Measurements from ENCODE around the gene ZRANB1.

DNA sequence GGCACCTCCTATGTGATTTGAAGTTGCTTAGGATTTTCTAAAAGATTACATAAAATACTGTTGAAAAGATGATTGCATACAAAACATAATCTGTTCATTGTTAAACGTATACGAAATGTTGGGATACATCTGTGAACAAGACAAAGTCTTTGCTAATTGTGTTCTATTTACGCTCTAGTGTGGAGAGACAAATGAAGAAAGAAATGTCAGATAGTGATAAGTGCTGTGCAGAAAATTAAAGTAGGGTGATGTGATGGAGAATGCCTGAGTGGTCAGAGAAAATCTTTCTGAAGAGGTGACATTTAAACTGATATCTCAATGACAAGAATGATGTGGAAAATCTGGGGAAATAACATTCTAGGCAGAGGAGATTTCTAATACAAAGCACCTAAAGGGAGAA is 13.4 kb upstream of the ZRANB1 start:
- TF ChIP-seq, protein P1, sequence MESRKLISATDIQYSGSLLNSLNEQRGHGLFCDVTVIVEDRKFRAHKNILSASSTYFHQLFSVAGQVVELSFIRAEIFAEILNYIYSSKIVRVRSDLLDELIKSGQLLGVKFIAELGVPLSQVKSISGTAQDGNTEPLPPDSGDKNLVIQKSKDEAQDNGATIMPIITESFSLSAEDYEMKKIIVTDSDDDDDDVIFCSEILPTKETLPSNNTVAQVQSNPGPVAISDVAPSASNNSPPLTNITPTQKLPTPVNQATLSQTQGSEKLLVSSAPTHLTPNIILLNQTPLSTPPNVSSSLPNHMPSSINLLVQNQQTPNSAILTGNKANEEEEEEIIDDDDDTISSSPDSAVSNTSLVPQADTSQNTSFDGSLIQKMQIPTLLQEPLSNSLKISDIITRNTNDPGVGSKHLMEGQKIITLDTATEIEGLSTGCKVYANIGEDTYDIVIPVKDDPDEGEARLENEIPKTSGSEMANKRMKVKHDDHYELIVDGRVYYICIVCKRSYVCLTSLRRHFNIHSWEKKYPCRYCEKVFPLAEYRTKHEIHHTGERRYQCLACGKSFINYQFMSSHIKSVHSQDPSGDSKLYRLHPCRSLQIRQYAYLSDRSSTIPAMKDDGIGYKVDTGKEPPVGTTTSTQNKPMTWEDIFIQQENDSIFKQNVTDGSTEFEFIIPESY (IDR thresholded peaks at IDR 0.05): no peak
- TF ChIP-seq, protein P2, sequence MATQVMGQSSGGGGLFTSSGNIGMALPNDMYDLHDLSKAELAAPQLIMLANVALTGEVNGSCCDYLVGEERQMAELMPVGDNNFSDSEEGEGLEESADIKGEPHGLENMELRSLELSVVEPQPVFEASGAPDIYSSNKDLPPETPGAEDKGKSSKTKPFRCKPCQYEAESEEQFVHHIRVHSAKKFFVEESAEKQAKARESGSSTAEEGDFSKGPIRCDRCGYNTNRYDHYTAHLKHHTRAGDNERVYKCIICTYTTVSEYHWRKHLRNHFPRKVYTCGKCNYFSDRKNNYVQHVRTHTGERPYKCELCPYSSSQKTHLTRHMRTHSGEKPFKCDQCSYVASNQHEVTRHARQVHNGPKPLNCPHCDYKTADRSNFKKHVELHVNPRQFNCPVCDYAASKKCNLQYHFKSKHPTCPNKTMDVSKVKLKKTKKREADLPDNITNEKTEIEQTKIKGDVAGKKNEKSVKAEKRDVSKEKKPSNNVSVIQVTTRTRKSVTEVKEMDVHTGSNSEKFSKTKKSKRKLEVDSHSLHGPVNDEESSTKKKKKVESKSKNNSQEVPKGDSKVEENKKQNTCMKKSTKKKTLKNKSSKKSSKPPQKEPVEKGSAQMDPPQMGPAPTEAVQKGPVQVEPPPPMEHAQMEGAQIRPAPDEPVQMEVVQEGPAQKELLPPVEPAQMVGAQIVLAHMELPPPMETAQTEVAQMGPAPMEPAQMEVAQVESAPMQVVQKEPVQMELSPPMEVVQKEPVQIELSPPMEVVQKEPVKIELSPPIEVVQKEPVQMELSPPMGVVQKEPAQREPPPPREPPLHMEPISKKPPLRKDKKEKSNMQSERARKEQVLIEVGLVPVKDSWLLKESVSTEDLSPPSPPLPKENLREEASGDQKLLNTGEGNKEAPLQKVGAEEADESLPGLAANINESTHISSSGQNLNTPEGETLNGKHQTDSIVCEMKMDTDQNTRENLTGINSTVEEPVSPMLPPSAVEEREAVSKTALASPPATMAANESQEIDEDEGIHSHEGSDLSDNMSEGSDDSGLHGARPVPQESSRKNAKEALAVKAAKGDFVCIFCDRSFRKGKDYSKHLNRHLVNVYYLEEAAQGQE (IDR thresholded peaks at IDR 0.05; ENCODE audit: low read depth, low read length): no peak
- TF ChIP-seq, protein P3, sequence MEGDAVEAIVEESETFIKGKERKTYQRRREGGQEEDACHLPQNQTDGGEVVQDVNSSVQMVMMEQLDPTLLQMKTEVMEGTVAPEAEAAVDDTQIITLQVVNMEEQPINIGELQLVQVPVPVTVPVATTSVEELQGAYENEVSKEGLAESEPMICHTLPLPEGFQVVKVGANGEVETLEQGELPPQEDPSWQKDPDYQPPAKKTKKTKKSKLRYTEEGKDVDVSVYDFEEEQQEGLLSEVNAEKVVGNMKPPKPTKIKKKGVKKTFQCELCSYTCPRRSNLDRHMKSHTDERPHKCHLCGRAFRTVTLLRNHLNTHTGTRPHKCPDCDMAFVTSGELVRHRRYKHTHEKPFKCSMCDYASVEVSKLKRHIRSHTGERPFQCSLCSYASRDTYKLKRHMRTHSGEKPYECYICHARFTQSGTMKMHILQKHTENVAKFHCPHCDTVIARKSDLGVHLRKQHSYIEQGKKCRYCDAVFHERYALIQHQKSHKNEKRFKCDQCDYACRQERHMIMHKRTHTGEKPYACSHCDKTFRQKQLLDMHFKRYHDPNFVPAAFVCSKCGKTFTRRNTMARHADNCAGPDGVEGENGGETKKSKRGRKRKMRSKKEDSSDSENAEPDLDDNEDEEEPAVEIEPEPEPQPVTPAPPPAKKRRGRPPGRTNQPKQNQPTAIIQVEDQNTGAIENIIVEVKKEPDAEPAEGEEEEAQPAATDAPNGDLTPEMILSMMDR (IDR thresholded peaks at IDR 0.05 in 2 of 3, conservative IDR thresholded peaks at IDR 0.05 in 1 of 3; ENCODE audit: control insufficient read depth in 2 of 3, extremely low read depth in 1 of 3, insufficient read depth in 1 of 3, low read depth in 3 of 3, low read length in 3 of 3): no peak
- TF ChIP-seq ZNF217 (IDR thresholded peaks at IDR 0.05): no peak
- TF ChIP-seq, protein P4, sequence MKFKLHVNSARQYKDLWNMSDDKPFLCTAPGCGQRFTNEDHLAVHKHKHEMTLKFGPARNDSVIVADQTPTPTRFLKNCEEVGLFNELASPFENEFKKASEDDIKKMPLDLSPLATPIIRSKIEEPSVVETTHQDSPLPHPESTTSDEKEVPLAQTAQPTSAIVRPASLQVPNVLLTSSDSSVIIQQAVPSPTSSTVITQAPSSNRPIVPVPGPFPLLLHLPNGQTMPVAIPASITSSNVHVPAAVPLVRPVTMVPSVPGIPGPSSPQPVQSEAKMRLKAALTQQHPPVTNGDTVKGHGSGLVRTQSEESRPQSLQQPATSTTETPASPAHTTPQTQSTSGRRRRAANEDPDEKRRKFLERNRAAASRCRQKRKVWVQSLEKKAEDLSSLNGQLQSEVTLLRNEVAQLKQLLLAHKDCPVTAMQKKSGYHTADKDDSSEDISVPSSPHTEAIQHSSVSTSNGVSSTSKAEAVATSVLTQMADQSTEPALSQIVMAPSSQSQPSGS (IDR thresholded peaks at IDR 0.05; ENCODE audit: low read length): no peak
